H1 (cell line): Measurements from ENCODE around the gene C5. TPM values are rescaled to one million over a fixed set of nuclear protein-coding genes. Genes with fewer than 3 reads are reported as not detected.

Experiments
- CTCF ChIA-PET: fragments of 300-600 bp; sonication (Branson Sonifier 250); formaldehyde crosslinking; loops from one replicate; lab custom pipeline; 2021; ENCODE audit not compliant: partially characterized antibody; lab: Charles Lee
- POLR2A ChIA-PET: fragments of 300-600 bp; sonication (Branson Sonifier 250); formaldehyde crosslinking; loops from one replicate; lab custom pipeline; 2021; ENCODE audit warnings: inconsistent platforms; ENCODE audit not compliant: partially characterized antibody; lab: Charles Lee
- DNase-seq, 2 experiments: peaks; one replicate each; pipeline versions ENCODE4 v3.0.0 to v3.0.0-alpha.2; 2010 to 2022; ENCODE audit warnings: low spot score in 2 of 2, low read depth in 1 of 2, mixed read lengths in 1 of 2
- FAIRE-seq: peaks from 2 replicates; lab custom pipeline; 2011; peaks lifted over from hg19 to GRCh38; lab: Jason Lieb, UNC
- H2AFZ ChIP-seq: 2 replicates; pipeline ENCODE4 v1.8.1; 2012; ENCODE audit warnings: low read length, inconsistent platforms
- H2AK5ac ChIP-seq: 2 replicates; pipeline ENCODE4 v1.6.1; 2013; ENCODE audit warnings: low read depth, low read length
- H2BK120ac ChIP-seq: replicated peaks from 2 replicates; pipeline ENCODE3; 2013; ENCODE audit warnings: low read depth, low read length, inconsistent platforms
- H2BK12ac ChIP-seq: 2 replicates; pipeline ENCODE4 v1.6.1; 2013; ENCODE audit warnings: low read depth, low read length
- H2BK15ac ChIP-seq: 2 replicates; pipeline ENCODE4 v1.6.1; 2013; ENCODE audit warnings: low read length
- H2BK20ac ChIP-seq: 2 replicates; pipeline ENCODE4 v1.6.1; 2013; ENCODE audit warnings: low read length
- H2BK5ac ChIP-seq: 2 replicates; pipeline ENCODE4 v1.6.1; 2013; ENCODE audit warnings: low read depth, low read length
- H3K14ac ChIP-seq: 2 replicates; pipeline ENCODE4 v1.6.1; 2013; ENCODE audit warnings: inconsistent platforms; ENCODE audit not compliant: insufficient read length
- H3K18ac ChIP-seq: 2 replicates; pipeline ENCODE4 v1.6.1; 2013; ENCODE audit warnings: low read length; ENCODE audit errors: extremely low read depth
- H3K23ac ChIP-seq: 2 replicates; pipeline ENCODE4 v1.6.1; 2013; ENCODE audit warnings: inconsistent platforms; ENCODE audit not compliant: insufficient read length
- H3K23me2 ChIP-seq: 2 replicates; pipeline ENCODE4 v1.6.1; 2013; ENCODE audit warnings: low read depth, low read length
- H3K27ac ChIP-seq: 2 replicates; pipeline ENCODE4 v1.6.1; 2011; ENCODE audit warnings: low read depth, low read length, inconsistent platforms
- H3K27me3 ChIP-seq, 4 experiments: replicated peaks in 1 of 4; 1 replicate in 1 of 4; 2 replicates in 3 of 4; pipeline versions ENCODE4 v1.6.1 to v1.8.1; 2011 to 2013; ENCODE audit warnings: low read length in 3 of 4, mild to moderate bottlenecking in 3 of 4, inconsistent platforms in 2 of 4, mixed read lengths in 2 of 4, moderate library complexity in 1 of 4; ENCODE audit not compliant: control insufficient read depth in 3 of 4, insufficient read depth in 3 of 4; ENCODE audit errors: extremely low read depth in 1 of 4
- H3K36me3 ChIP-seq, 4 experiments: 2 replicates each; pipeline versions ENCODE4 v1.6.1 to v1.8.1; 2011 to 2013; ENCODE audit warnings: mild to moderate bottlenecking in 4 of 4, low read length in 3 of 4, moderate library complexity in 2 of 4, control low read depth in 1 of 4, inconsistent platforms in 1 of 4; ENCODE audit not compliant: insufficient read depth in 4 of 4, control insufficient read depth in 2 of 4
- H3K4ac ChIP-seq: replicated peaks from 2 replicates; pipeline ENCODE3; 2013; ENCODE audit warnings: low read length, low read depth, mixed read lengths, inconsistent platforms; ENCODE audit not compliant: insufficient read length
- H3K4me1 ChIP-seq, 4 experiments: replicated peaks in 1 of 4; 1 replicate in 1 of 4; 2 replicates in 3 of 4; pipeline versions ENCODE4 v1.6.1 to v1.8.1; 2011 to 2013; ENCODE audit warnings: low read length in 3 of 4, inconsistent platforms in 2 of 4, mixed read lengths in 1 of 4; ENCODE audit not compliant: insufficient read depth in 4 of 4, control insufficient read depth in 3 of 4
- H3K4me2 ChIP-seq, 2 experiments: 2 replicates each; pipeline versions ENCODE4 v1.6.1 to v1.8.1; 2011 to 2013; ENCODE audit warnings: low read depth in 2 of 2, low read length in 2 of 2, control low read depth in 1 of 2, inconsistent platforms in 1 of 2, mild to moderate bottlenecking in 1 of 2; ENCODE audit not compliant: insufficient read depth in 1 of 2
- H3K4me3 ChIP-seq, 4 experiments: fragments of 200-600, 300-600 bp in 1 of 4; sonication (generic), shearing (Covaris generic), sonication (Bioruptor Twin) in 1 of 4; 2 replicates each; pipeline versions ENCODE4 v1.5.1 to v1.8.1; 2011 to 2016; ENCODE audit warnings: low read length in 4 of 4, low read depth in 3 of 4, control low read depth in 2 of 4, inconsistent platforms in 2 of 4, mild to moderate bottlenecking in 2 of 4, mixed read lengths in 1 of 4, moderate library complexity in 1 of 4; ENCODE audit not compliant: insufficient read depth in 2 of 4; ENCODE audit errors: extremely low read depth in 1 of 4
- H3K56ac ChIP-seq: replicated peaks from 2 replicates; pipeline ENCODE3; 2013; ENCODE audit warnings: low read depth, mild to moderate bottlenecking, mixed read lengths, low read length, inconsistent platforms; ENCODE audit not compliant: insufficient read length
- H3K79me1 ChIP-seq: 2 replicates; pipeline ENCODE4 v1.6.1; 2013; ENCODE audit warnings: low read depth, low read length, control low read depth
- H3K79me2 ChIP-seq, 2 experiments: 2 replicates each; pipeline versions ENCODE4 v1.6.1 to v1.8.1; 2012 to 2013; ENCODE audit warnings: low read length in 2 of 2, mild to moderate bottlenecking in 2 of 2, inconsistent platforms in 1 of 2; ENCODE audit not compliant: insufficient read depth in 2 of 2, control insufficient read depth in 1 of 2
- H3K9ac ChIP-seq, 4 experiments: replicated peaks in 1 of 4; 1 replicate in 1 of 4; 2 replicates in 3 of 4; pipeline versions ENCODE4 v1.6.1 to v1.8.1; 2011 to 2013; ENCODE audit warnings: low read depth in 3 of 4, low read length in 3 of 4, control low read depth in 2 of 4, mild to moderate bottlenecking in 2 of 4, moderate library complexity in 2 of 4, inconsistent platforms in 1 of 4; ENCODE audit errors: extremely low read depth in 1 of 4
- H3K9me3 ChIP-seq, 2 experiments: 2 replicates each; pipeline versions ENCODE4 v1.6.1 to v1.8.1; 2012 to 2013; ENCODE audit warnings: mild to moderate bottlenecking in 2 of 2, moderate library complexity in 2 of 2, control low read depth in 1 of 2, inconsistent platforms in 1 of 2, low read depth in 1 of 2, low read length in 1 of 2, mixed read lengths in 1 of 2; ENCODE audit not compliant: insufficient read depth in 2 of 2
- H4K20me1 ChIP-seq, 2 experiments: replicated peaks in 1 of 2; 2 replicates each; pipeline versions ENCODE3 to v1.8.1; 2011 to 2013; ENCODE audit warnings: inconsistent platforms in 2 of 2, low read length in 2 of 2, mild to moderate bottlenecking in 1 of 2; ENCODE audit not compliant: insufficient read depth in 2 of 2, control insufficient read depth in 1 of 2
- H4K5ac ChIP-seq: 2 replicates; pipeline ENCODE4 v1.6.1; 2013; ENCODE audit warnings: low read length, low read depth, mixed read lengths, inconsistent platforms; ENCODE audit not compliant: insufficient read length
- H4K8ac ChIP-seq: 2 replicates; pipeline ENCODE4 v1.8.0; 2013; ENCODE audit warnings: mild to moderate bottlenecking, moderate library complexity, low read length, inconsistent platforms; ENCODE audit not compliant: insufficient read depth; ENCODE audit errors: extremely low read depth
- H4K91ac ChIP-seq: replicated peaks from 2 replicates; pipeline ENCODE3; 2013; ENCODE audit warnings: low read length, mixed read lengths, inconsistent platforms; ENCODE audit not compliant: insufficient read length
- CBX5 ChIP-seq: fragments of 300-800, 300-1000 bp; sonication (generic); IDR thresholded peaks from 2 replicates; pipeline ENCODE4 v1.7.1; 2016; ENCODE audit warnings: antibody characterized with exemption, low read length, low read depth
- CTBP2 ChIP-seq: IDR thresholded peaks from 2 replicates; pipeline ENCODE4 v1.7.0; 2011; ENCODE audit warnings: borderline replicate concordance, mild to moderate bottlenecking, moderate library complexity, mixed read lengths, low read length; ENCODE audit not compliant: insufficient read depth, insufficient read length
- HDAC6 ChIP-seq: IDR thresholded peaks from one replicate; pipeline ENCODE4 v1.7.1; 2012; ENCODE audit warnings: low read depth, mild to moderate bottlenecking, inconsistent platforms, low read length, moderate library complexity
- KDM5A ChIP-seq: fragments of 200-600 bp; IDR thresholded peaks from 2 replicates; pipeline ENCODE4 v1.7.1; 2012; ENCODE audit warnings: mild to moderate bottlenecking, low read length, inconsistent platforms, mixed read lengths
- MAFK ChIP-seq: IDR thresholded peaks from 2 replicates; pipeline ENCODE4 v1.6.1; 2012; ENCODE audit warnings: low read depth, mild to moderate bottlenecking, improper control_type of control experiment, low read length
- SIRT6 ChIP-seq: IDR thresholded peaks from one replicate; pipeline ENCODE4 v1.7.1; 2012; ENCODE audit warnings: low read length, inconsistent platforms
- SIX5 ChIP-seq: IDR thresholded peaks from 2 replicates; pipeline ENCODE4 v1.6.1; 2011; ENCODE audit warnings: mild to moderate bottlenecking, low read depth, low read length
- YY1 ChIP-seq: IDR thresholded peaks from 2 replicates; pipeline ENCODE4 v1.6.1; 2011; ENCODE audit warnings: low read depth, mild to moderate bottlenecking, low read length
- WGBS, 2 experiments: shearing (Covaris generic) in 1 of 2; methylation state at CpG; one replicate each; pipeline versions ENCODE4 v1.1.6 to v1.1.7; 2013 to 2015; ENCODE audit warnings: low lambda C conversion rate in 2 of 2, mixed read lengths in 2 of 2, inconsistent platforms in 1 of 2, low coverage in 1 of 2, missing lambda C conversion rate in 1 of 2; ENCODE audit not compliant: insufficient replicate concordance in 2 of 2, insufficient coverage in 1 of 2, insufficient read length in 1 of 2; ENCODE audit errors: extremely low coverage in 1 of 2, missing lambda C conversion rate in 1 of 2; 5-methylcytosine and 5-hydroxymethylcytosine counted together
- polyA plus RNA-seq, 7 experiments: library from polyadenylated mRNA; depleted of rRNA in 3 of 7; stranded (reverse) in 5 of 7; unstranded in 2 of 7; fragments of >200 nt in 5 of 7; fragments of 200-250 nt in 2 of 7; gene quantifications; 1 replicate in 5 of 7; 2 replicates in 1 of 7; 4 replicates in 1 of 7; pipeline versions ENCODE4 v1.2.1 to v1.2.3, GENCODE V29; 2011 to 2013; ENCODE audit warnings: missing spikeins in 2 of 7, mixed read lengths in 2 of 7
- total RNA-seq: library from RNA; stranded (reverse); fragmentation: NEBNext Ultra II Directional; extraction: Animal tissue kit (Norgen Biotek cat#: 25700); gene quantifications from 2 replicates; pipeline ENCODE4 v1.2.1, GENCODE V29; 2021

The C5 gene
- total and polyA plus RNA-seq, 2 of the 8 experiments (the other 6 are each of a cell fraction or from before 2014, with no cell fraction given), result 0.24 to 0.35 TPM

DNA sequence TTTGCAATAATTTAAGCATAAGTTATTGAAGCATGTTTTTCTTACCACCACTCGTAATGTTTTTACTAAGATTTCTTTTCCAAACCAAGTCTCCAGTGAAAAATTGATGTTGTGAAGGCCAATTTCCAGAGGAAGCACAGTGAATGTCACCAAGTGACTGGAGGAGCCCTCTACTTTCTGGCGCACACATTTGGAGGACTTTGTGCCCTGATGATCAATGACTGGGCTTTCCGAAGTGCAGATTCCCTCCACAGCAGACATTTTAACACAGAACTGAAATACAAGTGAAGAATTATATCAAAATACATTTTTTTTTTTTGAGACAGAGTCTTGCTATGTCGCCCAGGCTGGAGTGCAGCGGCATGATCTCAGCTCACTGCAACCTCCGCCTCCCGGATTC, 52.6 kb downstream of the C5 start:
- no peak overlapping the region for H2AK5ac ChIP-seq
- no peak overlapping the region for H3K4ac ChIP-seq
- no peak overlapping the region for H3K4me3 ChIP-seq
- H3K79me1 ChIP-seq, result no peaks in the 10 kb centered on the region
- H4K5ac ChIP-seq, result no peak overlapping the region
- no peaks in the 10 kb centered on the region for H4K20me1 ChIP-seq
- H3K27me3 ChIP-seq, result no peaks in the 10 kb centered on the region
- H3K56ac ChIP-seq, result no peak overlapping the region
- H2AFZ ChIP-seq, result no peak overlapping the region
- 95% methylated on average over 7 of the region's 7 CpGs; no CpG with 5 or more reads in 1 of the 2 experiments for WGBS, 2 experiments
- H2BK5ac ChIP-seq, result no peak overlapping the region
- H2BK15ac ChIP-seq, result no peak overlapping the region
- no peaks in the 10 kb centered on the region for H3K79me2 ChIP-seq
- no peak overlapping the region for H3K4me2 ChIP-seq
- FAIRE-seq (no peak), DNase-seq (no peak)
- H4K8ac ChIP-seq, result no peak overlapping the region
- no peaks in the 10 kb centered on the region for H3K9me3 ChIP-seq
- H3K27ac ChIP-seq, result no peak overlapping the region
- H3K9ac ChIP-seq, result no peak overlapping the region
- no peak overlapping the region for H4K91ac ChIP-seq
- H3K14ac ChIP-seq, result no peak overlapping the region
- CTCF ChIA-PET, result interaction anchor here (2.7 kb wide), 1 partner anchor 63 kb away, joined by 7 read pairs; no protein-coding TSS in a partner anchor
- no peak overlapping the region for H2BK12ac ChIP-seq
- H2BK120ac ChIP-seq, result no peak overlapping the region
- no peak overlapping the region for H3K18ac ChIP-seq
- no peaks in the 10 kb centered on the region for H3K23me2 ChIP-seq
- H3K23ac ChIP-seq, result no peak overlapping the region
- H3K36me3 ChIP-seq, result no peaks in the 10 kb centered on the region
- POLR2A ChIA-PET, result no interaction called here
- H2BK20ac ChIP-seq, result no peak overlapping the region
- no peaks in the 10 kb centered on the region; a peak in 1 of 7 replicates for H3K4me1 ChIP-seq
- no peak for TF ChIP-seq SIRT6
- no peak for TF ChIP-seq YY1
- TF ChIP-seq CBX5, result no peak
- TF ChIP-seq SIX5, result no peak
- TF ChIP-seq HDAC6, result no peak
- no peak for TF ChIP-seq KDM5A
- no peak for TF ChIP-seq MAFK
- TF ChIP-seq CTBP2, result no peak
